WTC11 (cell line): ENCODE measurements around the gene TRIM9.

Experiments used
- CTCF ChIP-seq: fragments of 200-600 bp; IDR thresholded peaks from 2 replicates; pipeline ENCODE4 v1.8.0; 2022; ENCODE audit warnings: antibody characterized with exemption
- ELF4 ChIP-seq: sonication (generic); formaldehyde crosslinking; IDR thresholded peaks from 2 replicates; pipeline ENCODE4 v1.8.1; 2022; ENCODE audit warnings: low read depth, mild to moderate bottlenecking, moderate library complexity, missing genetic modification reagents
- ETV6 ChIP-seq: sonication (generic); formaldehyde crosslinking; IDR thresholded peaks from 2 replicates; pipeline ENCODE4 v1.8.1; 2022; ENCODE audit warnings: mild to moderate bottlenecking, missing genetic modification reagents
- NR2C2 ChIP-seq: sonication (generic); formaldehyde crosslinking; IDR thresholded peaks from 2 replicates; pipeline ENCODE4 v1.8.0; 2022; ENCODE audit warnings: mild to moderate bottlenecking, missing genetic modification reagents
- ZBTB43 ChIP-seq: sonication (generic); formaldehyde crosslinking; IDR thresholded peaks from 2 replicates; pipeline ENCODE4 v1.8.1; 2023; ENCODE audit warnings: mild to moderate bottlenecking, missing genetic modification reagents
- ZNF317 ChIP-seq: sonication (generic); formaldehyde crosslinking; IDR thresholded peaks from 2 replicates; pipeline ENCODE4 v1.8.1; 2023; ENCODE audit warnings: low read depth, mild to moderate bottlenecking, moderate library complexity, missing genetic modification reagents, borderline replicate concordance
- ZNF423 ChIP-seq: fragments of 250-450 bp; sonication (Bioruptor Pico); IDR thresholded peaks from 2 replicates; pipeline ENCODE4 v2.1.2; 2022; ENCODE audit warnings: mild to moderate bottlenecking, moderate library complexity
- ZNF532 ChIP-seq: fragments of 250-450 bp; sonication (Bioruptor Pico); IDR thresholded peaks from 2 replicates; pipeline ENCODE4 v1.9.0; 2021; ENCODE audit warnings: mild to moderate bottlenecking, borderline replicate concordance

- TF ChIP-seq ELF4 (CRISPR knock-in tag) (no peak), ZNF423 (no peak), ZBTB43 (CRISPR knock-in tag) (no peak), ZNF532 (CRISPR knock-in tag) (no peak), NR2C2 (CRISPR knock-in tag) (no peak), CTCF (no peak), ETV6 (no peak), ZNF317 (CRISPR knock-in tag) (no peak)
Observed at GRCh38 chr14:51044961-51045360, 49.9 kb downstream of the TRIM9 start.
